Measurements from ENCODE around the gene TOMT. TPM values are rescaled to one million over a fixed set of nuclear protein-coding genes. Genes with fewer than 3 reads are reported as not detected.

Gene TOMT
- total and polyA plus RNA-seq, 2 of the 13 experiments (the other 11 are each of a cell fraction or from before 2014, with no cell fraction given), result not detected

DNA sequence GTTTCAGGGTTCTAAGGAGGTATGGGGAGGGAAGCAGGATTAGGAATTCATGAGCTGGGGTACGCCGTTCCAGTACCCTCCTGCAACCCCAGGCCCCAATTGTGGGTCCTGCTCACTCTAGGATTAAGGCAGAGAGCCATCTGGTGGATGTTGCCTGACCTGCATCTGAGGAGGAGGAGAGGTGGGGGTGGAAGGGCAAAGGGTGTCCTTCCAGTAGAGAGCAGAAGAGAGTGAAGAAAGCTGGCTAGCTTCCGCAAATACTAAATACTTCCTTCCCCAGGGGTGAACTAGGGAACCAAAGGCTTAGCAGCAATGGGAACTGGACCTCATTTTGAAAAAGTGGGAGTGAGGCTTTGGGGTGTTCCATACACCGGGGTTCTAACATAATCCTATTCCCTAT is 14.4 kb upstream of the TOMT start (continued):
- TF ChIP-seq, protein P1, sequence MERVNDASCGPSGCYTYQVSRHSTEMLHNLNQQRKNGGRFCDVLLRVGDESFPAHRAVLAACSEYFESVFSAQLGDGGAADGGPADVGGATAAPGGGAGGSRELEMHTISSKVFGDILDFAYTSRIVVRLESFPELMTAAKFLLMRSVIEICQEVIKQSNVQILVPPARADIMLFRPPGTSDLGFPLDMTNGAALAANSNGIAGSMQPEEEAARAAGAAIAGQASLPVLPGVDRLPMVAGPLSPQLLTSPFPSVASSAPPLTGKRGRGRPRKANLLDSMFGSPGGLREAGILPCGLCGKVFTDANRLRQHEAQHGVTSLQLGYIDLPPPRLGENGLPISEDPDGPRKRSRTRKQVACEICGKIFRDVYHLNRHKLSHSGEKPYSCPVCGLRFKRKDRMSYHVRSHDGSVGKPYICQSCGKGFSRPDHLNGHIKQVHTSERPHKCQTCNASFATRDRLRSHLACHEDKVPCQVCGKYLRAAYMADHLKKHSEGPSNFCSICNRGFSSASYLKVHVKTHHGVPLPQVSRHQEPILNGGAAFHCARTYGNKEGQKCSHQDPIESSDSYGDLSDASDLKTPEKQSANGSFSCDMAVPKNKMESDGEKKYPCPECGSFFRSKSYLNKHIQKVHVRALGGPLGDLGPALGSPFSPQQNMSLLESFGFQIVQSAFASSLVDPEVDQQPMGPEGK (CRISPR knock-in tag; IDR thresholded peaks at IDR 0.05), result peak; percentile 56; the same call in 1 of the 2 replicates
- no peak for TF ChIP-seq RBM22 (optimal IDR thresholded peaks at IDR 0.05; ENCODE audit: low read length)
- TF ChIP-seq ZNF530 (CRISPR knock-in tag; IDR thresholded peaks at IDR 0.05; ENCODE audit: low read depth), result no peak
- TF ChIP-seq SP2 (CRISPR knock-in tag; IDR thresholded peaks at IDR 0.05), result no peak
- TF ChIP-seq RFXANK (CRISPR knock-in tag; IDR thresholded peaks at IDR 0.05), result no peak
- TF ChIP-seq HOXD1 (CRISPR knock-in tag; IDR thresholded peaks at IDR 0.05), result no peak
- no peak for TF ChIP-seq ZNF329 (CRISPR knock-in tag; IDR thresholded peaks at IDR 0.05; ENCODE audit: low read depth)
- TF ChIP-seq MYC (CRISPR knock-in tag; IDR thresholded peaks at IDR 0.05; ENCODE audit: borderline replicate concordance), result no peak
- TF ChIP-seq ZFP36L1 (CRISPR knock-in tag; IDR thresholded peaks at IDR 0.05), result no peak
- TF ChIP-seq, protein P2, sequence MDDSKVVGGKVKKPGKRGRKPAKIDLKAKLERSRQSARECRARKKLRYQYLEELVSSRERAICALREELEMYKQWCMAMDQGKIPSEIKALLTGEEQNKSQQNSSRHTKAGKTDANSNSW (CRISPR knock-in tag; IDR thresholded peaks at IDR 0.05; ENCODE audit: borderline replicate concordance), result no peak
- no peak for TF ChIP-seq ZNF468 (CRISPR knock-in tag; IDR thresholded peaks at IDR 0.05)
- TF ChIP-seq, protein P3, sequence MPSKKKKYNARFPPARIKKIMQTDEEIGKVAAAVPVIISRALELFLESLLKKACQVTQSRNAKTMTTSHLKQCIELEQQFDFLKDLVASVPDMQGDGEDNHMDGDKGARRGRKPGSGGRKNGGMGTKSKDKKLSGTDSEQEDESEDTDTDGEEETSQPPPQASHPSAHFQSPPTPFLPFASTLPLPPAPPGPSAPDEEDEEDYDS (CRISPR knock-in tag; IDR thresholded peaks at IDR 0.05), result no peak
- TF ChIP-seq, protein P4, sequence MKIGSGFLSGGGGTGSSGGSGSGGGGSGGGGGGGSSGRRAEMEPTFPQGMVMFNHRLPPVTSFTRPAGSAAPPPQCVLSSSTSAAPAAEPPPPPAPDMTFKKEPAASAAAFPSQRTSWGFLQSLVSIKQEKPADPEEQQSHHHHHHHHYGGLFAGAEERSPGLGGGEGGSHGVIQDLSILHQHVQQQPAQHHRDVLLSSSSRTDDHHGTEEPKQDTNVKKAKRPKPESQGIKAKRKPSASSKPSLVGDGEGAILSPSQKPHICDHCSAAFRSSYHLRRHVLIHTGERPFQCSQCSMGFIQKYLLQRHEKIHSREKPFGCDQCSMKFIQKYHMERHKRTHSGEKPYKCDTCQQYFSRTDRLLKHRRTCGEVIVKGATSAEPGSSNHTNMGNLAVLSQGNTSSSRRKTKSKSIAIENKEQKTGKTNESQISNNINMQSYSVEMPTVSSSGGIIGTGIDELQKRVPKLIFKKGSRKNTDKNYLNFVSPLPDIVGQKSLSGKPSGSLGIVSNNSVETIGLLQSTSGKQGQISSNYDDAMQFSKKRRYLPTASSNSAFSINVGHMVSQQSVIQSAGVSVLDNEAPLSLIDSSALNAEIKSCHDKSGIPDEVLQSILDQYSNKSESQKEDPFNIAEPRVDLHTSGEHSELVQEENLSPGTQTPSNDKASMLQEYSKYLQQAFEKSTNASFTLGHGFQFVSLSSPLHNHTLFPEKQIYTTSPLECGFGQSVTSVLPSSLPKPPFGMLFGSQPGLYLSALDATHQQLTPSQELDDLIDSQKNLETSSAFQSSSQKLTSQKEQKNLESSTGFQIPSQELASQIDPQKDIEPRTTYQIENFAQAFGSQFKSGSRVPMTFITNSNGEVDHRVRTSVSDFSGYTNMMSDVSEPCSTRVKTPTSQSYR (CRISPR knock-in tag; IDR thresholded peaks at IDR 0.05; ENCODE audit: borderline replicate concordance), result peak; percentile 37; the same call in 1 of the 2 replicates
- TF ChIP-seq, protein P5, sequence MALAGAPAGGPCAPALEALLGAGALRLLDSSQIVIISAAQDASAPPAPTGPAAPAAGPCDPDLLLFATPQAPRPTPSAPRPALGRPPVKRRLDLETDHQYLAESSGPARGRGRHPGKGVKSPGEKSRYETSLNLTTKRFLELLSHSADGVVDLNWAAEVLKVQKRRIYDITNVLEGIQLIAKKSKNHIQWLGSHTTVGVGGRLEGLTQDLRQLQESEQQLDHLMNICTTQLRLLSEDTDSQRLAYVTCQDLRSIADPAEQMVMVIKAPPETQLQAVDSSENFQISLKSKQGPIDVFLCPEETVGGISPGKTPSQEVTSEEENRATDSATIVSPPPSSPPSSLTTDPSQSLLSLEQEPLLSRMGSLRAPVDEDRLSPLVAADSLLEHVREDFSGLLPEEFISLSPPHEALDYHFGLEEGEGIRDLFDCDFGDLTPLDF (CRISPR knock-in tag; IDR thresholded peaks at IDR 0.05), result no peak
- TF ChIP-seq, protein P6, sequence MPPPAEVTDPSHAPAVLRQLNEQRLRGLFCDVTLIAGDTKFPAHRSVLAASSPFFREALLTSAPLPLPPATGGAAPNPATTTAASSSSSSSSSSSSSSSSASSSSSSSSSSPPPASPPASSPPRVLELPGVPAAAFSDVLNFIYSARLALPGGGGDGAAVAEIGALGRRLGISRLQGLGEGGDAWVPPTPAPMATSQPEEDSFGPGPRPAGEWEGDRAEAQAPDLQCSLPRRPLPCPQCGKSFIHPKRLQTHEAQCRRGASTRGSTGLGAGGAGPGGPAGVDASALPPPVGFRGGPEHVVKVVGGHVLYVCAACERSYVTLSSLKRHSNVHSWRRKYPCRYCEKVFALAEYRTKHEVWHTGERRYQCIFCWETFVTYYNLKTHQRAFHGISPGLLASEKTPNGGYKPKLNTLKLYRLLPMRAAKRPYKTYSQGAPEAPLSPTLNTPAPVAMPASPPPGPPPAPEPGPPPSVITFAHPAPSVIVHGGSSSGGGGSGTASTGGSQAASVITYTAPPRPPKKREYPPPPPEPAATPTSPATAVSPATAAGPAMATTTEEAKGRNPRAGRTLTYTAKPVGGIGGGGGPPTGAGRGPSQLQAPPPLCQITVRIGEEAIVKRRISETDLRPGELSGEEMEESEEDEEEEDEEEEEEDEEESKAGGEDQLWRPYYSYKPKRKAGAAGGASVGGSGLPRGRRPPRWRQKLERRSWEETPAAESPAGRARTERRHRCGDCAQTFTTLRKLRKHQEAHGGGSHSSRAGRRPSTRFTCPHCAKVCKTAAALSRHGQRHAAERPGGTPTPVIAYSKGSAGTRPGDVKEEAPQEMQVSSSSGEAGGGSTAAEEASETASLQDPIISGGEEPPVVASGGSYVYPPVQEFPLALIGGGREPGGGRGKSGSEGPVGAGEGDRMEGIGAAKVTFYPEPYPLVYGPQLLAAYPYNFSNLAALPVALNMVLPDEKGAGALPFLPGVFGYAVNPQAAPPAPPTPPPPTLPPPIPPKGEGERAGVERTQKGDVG (CRISPR knock-in tag; IDR thresholded peaks at IDR 0.05; ENCODE audit: borderline replicate concordance), result no peak
- TF ChIP-seq, protein P7, sequence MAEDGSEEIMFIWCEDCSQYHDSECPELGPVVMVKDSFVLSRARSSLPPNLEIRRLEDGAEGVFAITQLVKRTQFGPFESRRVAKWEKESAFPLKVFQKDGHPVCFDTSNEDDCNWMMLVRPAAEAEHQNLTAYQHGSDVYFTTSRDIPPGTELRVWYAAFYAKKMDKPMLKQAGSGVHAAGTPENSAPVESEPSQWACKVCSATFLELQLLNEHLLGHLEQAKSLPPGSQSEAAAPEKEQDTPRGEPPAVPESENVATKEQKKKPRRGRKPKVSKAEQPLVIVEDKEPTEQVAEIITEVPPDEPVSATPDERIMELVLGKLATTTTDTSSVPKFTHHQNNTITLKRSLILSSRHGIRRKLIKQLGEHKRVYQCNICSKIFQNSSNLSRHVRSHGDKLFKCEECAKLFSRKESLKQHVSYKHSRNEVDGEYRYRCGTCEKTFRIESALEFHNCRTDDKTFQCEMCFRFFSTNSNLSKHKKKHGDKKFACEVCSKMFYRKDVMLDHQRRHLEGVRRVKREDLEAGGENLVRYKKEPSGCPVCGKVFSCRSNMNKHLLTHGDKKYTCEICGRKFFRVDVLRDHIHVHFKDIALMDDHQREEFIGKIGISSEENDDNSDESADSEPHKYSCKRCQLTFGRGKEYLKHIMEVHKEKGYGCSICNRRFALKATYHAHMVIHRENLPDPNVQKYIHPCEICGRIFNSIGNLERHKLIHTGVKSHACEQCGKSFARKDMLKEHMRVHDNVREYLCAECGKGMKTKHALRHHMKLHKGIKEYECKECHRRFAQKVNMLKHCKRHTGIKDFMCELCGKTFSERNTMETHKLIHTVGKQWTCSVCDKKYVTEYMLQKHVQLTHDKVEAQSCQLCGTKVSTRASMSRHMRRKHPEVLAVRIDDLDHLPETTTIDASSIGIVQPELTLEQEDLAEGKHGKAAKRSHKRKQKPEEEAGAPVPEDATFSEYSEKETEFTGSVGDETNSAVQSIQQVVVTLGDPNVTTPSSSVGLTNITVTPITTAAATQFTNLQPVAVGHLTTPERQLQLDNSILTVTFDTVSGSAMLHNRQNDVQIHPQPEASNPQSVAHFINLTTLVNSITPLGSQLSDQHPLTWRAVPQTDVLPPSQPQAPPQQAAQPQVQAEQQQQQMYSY (CRISPR knock-in tag; IDR thresholded peaks at IDR 0.05), result no peak

All from HepG2 (cell line).